IPS-18c (cell line): ENCODE data around the gene CPNE9.

Experiments
- H3K4me3 ChIP-seq: 2 replicates; pipeline ENCODE4 v1.7.0; 2013; ENCODE audit warnings: low read depth, mild to moderate bottlenecking, low read length, moderate library complexity; ENCODE audit not compliant: insufficient read depth
- H3K9me3 ChIP-seq: one replicate; pipeline ENCODE4 v1.6.1; 2013; ENCODE audit warnings: mild to moderate bottlenecking, low read length, moderate library complexity; ENCODE audit not compliant: control insufficient read depth, insufficient read depth

CPNE9 gene

GRCh38 chr3:9703240-9703639 is 393 bp upstream of the CPNE9 start:
- H3K9me3 ChIP-seq, result no peaks in the 10 kb centered on the region
- no peak overlapping the region for H3K4me3 ChIP-seq

- Histone ChIP-seq H3K4me3 (peak overlapping the region; percentile 60), H3K9me3 (no peaks in the 10 kb centered on the region)
Measured at GRCh38 chr3:9704347-9705322, 1.0 kb downstream of the CPNE9 start.

GRCh38 chr3:9710174-9710739 is 6.6 kb downstream of the CPNE9 start:
- Histone ChIP-seq H3K9me3 (no peaks in the 10 kb centered on the region), H3K4me3 (no peak overlapping the region)

GRCh38 chr3:9712415-9712814 is 8.8 kb downstream of the CPNE9 start:
- Histone ChIP-seq H3K4me3 (no peak overlapping the region), H3K9me3 (no peaks in the 10 kb centered on the region)

- no peaks in the 10 kb centered on the region for H3K9me3 ChIP-seq
- H3K4me3 ChIP-seq, result no peak overlapping the region
Measured at GRCh38 chr3:9713142-9713541, 9.5 kb downstream of the CPNE9 start.

- Histone ChIP-seq H3K9me3 (no peaks in the 10 kb centered on the region), H3K4me3 (no peak overlapping the region)
Measured at GRCh38 chr3:9715136-9715535, 11.5 kb downstream of the CPNE9 start.

GRCh38 chr3:9715764-9716437 is 12.3 kb downstream of the CPNE9 start:
- Histone ChIP-seq H3K4me3 (no peak overlapping the region), H3K9me3 (no peaks in the 10 kb centered on the region)

- Histone ChIP-seq H3K9me3 (no peaks in the 10 kb centered on the region), H3K4me3 (no peak overlapping the region)
Measured at GRCh38 chr3:9716801-9717555, 13.3 kb downstream of the CPNE9 start.

- no peaks in the 10 kb centered on the region for H3K9me3 ChIP-seq
- H3K4me3 ChIP-seq, result no peak overlapping the region
Measured at GRCh38 chr3:9717563-9717962, 13.9 kb downstream of the CPNE9 start.

GRCh38 chr3:9718118-9718517 is 14.5 kb downstream of the CPNE9 start:
- H3K4me3 ChIP-seq, result no peak overlapping the region
- no peaks in the 10 kb centered on the region for H3K9me3 ChIP-seq

- no peak overlapping the region for H3K4me3 ChIP-seq
- H3K9me3 ChIP-seq, result no peaks in the 10 kb centered on the region
Measured at GRCh38 chr3:9721015-9721699, 17.5 kb downstream of the CPNE9 start.

GRCh38 chr3:9721700-9722060 is 18.0 kb downstream of the CPNE9 start:
- H3K4me3 ChIP-seq, result no peak overlapping the region
- no peaks in the 10 kb centered on the region for H3K9me3 ChIP-seq

GRCh38 chr3:9725775-9726515 is 22.3 kb downstream of the CPNE9 start:
- H3K9me3 ChIP-seq, result no peaks in the 10 kb centered on the region

GRCh38 chr3:9727041-9727595 is 23.5 kb downstream of the CPNE9 start:
- Histone ChIP-seq H3K4me3 (peak overlapping the region; percentile 31; the same call in 1 of the 2 replicates), H3K9me3 (no peaks in the 10 kb centered on the region)

More at GRCh38 chr3:9725775-9726515, 22.3 kb downstream of the CPNE9 start:
- H3K4me3 ChIP-seq, result no peak overlapping the region

- no peak overlapping the region for H3K4me3 ChIP-seq
- H3K9me3 ChIP-seq, result no peaks in the 10 kb centered on the region
Measured at GRCh38 chr3:9727743-9728142, 24.1 kb downstream of the CPNE9 start.

- Histone ChIP-seq H3K4me3 (no peak overlapping the region), H3K9me3 (no peaks in the 10 kb centered on the region)
Measured at GRCh38 chr3:9729419-9729818, 25.8 kb downstream of the CPNE9 start.
